HPDE6-E6E7 (cell line): ENCODE data around the gene DPM3.
"Not testable (repeated sequence)": the region's sequence is repeated elsewhere in the genome, so short reads cannot be mapped to it uniquely, and the experiment has no call there.

ENCODE experiments used
- DNase-seq: peaks from one replicate; pipeline ENCODE4 v3.0.0; 2011; ENCODE audit warnings: missing footprints; ENCODE audit errors: extremely low spot score

DPM3 gene

DNA sequence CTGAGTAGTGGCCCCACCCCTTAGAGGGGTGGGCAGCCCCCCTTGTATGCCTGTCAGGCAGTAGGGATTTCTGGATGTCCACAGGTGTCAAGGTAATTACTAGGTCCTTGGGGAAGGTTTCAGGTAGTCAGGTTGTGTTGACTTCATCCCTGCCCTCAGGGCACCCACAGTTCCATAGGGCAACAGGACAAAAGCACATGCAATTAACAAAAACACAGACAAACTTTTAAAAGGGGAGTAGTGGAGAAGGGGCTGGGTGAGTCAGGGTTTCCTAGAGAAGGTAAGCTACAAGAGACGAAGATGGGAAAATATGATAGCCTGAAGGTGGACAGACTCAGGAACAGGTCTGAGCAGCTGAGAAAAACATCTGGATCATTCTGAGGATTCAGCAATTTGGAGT lies 18.7 kb upstream of the DPM3 start:
- no peak for DNase-seq

DNA sequence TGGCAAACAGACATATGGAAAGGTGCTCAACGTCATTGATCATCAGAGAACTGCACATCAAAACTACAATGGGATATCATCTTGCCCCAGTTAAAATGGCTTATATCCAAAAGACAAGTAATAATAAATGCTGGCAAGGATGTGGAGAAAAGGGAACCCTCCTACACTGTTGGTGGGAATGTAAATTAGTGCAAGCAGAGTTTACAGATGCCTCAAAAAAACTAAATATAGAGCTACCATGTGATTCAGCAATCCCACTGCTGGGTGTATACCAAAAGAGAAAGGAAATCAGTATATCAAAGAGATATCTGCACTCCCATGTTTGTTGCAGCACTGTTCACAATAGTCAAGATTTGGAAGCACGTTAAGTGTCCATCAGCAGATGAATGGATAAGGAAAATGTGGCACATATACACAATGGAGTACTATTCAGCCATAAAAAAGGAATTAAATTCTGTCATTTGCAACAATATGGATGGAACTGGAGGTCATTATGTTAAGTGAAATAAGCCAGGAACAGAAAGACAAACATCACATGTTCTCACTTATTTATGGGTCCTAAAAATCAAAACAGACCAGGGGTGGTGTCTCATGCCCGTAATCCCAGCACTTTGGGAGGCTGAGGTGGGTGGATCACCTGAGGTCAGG lies 15.8 kb upstream of the DPM3 start:
- not testable (repeated sequence) for DNase-seq

DNA sequence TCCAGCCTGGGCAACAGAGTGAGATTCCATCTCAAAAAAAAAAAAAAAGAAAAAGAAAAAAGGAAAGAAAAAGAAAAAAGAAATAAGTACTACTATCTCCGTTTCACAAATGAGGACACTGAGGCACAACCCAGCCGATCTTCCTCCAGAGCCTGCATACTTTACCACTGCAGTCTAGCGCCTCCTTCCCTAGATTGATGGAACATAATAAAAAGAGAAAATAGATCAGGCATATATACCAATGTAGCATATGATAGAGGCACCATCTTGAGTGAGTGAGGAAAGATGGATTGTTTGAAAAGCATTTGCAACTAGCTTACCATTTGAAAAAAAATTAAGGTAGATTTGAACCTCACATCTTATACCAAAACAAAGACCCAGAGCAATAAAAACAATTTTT lies 5.2 kb upstream of the DPM3 start:
- DNase-seq: no peak

DNA sequence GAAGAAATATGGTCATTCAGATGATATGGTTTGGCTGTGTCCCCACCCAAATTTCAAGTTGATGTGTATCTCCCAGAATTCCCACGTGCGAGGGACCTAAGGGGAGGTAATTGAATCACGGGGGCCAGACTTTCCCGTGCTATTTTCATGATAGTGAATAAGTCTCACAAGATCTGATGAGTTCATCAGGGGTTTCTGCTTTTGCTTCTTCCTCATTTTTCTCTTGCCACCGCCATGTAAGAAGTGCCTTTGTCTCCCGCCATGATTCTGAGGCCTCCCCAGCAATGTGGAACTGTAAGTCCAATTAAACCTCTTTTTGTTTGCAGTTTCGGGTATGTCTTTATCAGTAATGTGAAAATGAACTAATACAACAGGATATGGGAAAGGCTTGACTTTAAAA lies 1.4 kb upstream of the DPM3 start:
- no peak for DNase-seq

DNA sequence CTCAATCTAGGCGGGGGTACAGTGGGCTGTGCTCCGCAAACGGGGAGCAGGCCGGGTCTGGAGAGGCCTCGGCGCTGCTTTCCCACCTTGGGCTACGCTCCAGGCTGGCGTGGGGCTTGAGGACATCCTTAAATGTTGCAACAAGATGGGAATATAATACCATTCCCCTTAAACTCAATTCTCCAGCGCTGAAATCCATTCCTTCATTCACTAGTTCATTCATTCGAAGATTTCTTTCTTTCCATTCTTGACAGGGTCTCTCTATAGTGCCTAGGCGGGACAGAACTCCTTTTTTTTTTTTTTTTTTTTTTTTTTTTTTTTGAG lies 261 bp upstream of the DPM3 start:
- no peak for DNase-seq

DNA sequence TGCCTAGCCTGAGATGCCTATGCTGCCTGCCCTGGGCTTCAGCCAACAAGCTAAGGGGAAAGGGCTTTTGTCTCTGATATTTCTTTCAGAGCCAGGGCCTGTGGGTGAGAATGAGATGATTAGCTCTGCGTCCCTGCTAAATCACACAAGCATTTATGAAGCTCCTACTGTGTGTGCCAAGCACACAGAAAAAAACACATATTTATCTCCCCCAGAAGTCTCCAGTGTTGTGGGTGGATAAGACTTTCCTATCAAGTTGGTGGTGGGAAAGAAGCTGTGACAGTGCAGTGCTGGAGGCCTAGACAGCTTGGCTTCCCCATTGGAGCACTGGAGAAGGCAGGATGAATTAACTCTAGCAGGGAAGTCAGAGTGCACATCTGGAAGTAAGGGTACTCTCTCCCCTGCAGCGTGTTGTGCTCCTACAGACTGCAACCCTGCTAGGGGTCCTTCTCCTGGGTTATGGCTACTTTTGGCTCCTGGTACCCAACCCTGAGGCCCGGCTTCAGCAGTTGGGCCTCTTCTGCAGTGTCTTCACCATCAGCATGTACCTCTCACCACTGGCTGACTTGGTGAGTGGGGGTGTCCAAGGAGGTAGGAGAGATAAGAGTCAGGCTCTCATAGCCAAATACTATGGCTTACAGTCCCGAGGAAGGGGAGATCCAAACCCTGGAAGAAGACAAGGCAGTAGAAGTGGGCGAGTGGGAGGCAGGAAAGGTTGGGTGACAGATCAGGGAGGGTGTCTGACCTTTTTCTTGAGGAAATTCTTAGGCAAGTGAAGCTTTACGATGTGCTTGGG lies 3.0 kb downstream of the DPM3 start:
- no peak for DNase-seq

DNA sequence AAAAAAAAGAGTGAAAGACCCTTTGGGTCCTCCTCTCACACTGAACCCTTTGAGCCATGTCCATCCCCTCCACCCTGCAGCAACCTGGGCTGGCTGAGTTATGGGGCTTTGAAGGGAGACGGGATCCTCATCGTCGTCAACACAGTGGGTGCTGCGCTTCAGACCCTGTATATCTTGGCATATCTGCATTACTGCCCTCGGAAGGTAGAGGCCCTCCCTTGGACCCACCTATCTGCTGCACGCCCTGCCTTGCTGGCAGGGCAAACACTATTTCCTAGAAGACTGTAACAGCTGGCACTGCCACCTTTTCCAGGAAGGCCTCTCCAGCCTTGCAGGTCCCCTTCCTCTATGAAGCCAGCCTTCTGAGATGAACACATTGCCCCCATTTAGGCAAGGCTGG lies 3.6 kb downstream of the DPM3 start:
- no peak for DNase-seq

DNA sequence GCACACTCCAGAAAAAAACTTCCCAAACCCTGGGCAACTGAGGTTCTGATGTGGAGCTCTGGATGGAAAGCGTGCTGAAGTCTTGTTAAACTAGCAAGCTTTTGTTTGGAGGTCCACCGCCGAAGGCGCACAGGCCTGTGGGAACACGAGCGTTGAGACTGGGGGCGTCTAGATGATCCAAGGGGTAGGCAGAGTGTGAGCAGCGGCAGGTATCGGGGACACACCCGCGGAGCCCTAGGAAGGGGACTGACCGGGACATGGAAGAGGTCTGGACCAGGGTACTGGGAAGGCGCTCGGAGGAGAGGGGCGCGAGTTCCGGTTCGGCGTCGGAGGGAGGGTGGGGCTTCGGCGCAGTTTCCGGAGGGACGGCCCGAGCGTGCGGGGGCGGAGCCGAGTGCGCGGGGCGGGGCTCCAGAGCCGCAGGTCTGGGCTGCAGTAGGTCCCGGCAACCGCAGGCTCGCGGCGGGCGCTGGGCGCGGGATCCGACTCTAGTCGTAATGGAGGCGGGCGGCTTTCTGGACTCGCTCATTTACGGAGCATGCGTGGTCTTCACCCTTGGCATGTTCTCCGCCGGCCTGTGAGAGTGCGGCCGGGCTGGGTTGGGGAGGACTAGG lies 4.8 kb downstream of the DPM3 start, which contains the start of gene SLC50A1:
Gene SLC50A1, plus strand, starts transcription at position 438 of the 614 bp plus-strand sequence. Its CDS starts 60 bp downstream, at position 498.
- peak; percentile 82 for DNase-seq

DNA sequence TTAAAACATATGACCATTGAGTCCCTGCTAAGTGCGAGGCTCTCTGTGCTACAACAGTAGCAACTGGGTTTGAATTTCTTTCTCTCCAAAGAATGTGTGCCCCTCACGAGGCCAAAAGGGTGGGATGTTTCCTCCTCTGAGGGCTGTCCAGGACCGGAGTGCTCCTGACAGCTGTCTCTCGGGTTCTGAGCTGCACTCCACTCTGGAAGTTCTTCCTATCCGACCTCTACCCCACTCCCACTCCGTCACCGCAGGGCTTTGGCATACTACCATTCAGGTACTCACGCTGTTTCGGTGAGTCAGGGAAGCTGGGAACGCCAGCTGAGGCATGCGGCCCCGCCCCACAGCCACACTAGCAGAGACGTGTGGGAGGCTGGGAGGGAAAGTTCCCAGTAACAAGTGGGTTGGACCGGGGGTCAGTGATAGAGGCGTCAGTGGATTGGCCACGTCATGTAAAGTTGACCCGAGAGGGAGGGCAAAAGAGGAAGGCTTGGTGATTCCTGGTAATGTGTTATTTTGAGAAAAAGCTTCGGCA lies 5.4 kb downstream of the DPM3 start:
- peak; percentile 96 for DNase-seq

DNA sequence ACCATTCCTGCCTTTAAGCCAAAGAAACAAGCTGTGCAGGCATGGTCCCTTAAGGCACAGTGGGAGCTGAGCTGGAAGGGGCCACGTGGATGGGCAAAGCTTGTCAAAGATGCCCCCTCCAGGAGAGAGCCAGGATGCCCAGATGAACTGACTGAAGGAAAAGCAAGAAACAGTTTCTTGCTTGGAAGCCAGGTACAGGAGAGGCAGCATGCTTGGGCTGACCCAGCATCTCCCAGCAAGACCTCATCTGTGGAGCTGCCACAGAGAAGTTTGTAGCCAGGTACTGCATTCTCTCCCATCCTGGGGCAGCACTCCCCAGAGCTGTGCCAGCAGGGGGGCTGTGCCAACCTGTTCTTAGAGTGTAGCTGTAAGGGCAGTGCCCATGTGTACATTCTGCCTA lies 6.0 kb downstream of the DPM3 start:
- no peak for DNase-seq

DNA sequence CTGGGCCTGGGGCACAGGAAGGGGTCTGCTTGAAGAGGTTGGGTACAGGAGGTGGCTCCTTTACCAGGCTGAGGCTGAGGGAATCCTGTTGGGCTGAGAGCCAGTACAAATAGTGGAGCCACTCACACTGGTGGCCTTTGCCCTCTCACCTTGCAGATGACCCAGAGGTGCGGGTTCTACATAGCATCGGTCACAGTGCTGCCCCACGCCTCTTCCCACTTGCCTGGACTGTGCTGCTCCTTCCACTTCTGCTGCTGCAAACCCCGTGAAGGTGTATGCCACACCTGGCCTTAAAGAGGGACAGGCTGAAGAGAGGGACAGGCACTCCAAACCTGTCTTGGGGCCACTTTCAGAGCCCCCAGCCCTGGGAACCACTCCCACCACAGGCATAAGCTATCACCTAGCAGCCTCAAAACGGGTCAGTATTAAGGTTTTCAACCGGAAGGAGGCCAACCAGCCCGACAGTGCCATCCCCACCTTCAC lies 6.5 kb downstream of the DPM3 start:
- no peak for DNase-seq

DNA sequence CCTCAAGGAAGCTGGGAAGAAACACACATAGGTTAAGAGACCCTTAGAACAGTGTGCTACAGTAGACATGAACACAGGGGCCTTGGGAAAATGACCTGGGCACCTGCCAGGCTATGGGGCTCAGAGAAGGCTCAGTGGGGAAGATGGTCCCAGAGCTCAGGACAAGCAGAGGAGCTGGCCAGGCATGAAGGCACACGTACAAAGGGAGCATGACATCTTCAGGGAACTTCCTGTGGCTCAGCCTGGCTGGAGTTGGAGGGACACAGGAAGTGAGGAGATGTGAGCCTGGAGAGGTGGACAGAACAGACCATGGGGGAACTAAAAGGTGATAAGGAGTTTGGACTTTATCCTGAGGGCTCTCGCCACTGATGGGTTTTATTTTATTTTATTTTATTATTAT lies 8.5 kb downstream of the DPM3 start:
- no peak for DNase-seq

DNA sequence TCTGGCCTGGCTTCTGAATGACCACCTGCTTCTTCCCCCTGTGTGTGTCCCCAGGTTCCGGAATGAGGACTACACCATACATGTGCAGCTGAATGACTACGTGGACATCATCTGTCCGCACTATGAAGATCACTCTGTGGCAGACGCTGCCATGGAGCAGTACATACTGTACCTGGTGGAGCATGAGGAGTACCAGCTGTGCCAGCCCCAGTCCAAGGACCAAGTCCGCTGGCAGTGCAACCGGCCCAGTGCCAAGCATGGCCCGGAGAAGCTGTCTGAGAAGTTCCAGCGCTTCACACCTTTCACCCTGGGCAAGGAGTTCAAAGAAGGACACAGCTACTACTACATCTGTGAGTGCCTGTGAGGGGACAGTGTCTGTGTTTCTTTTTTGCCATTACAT lies 9.0 kb downstream of the DPM3 start:
- no peak for DNase-seq

DNA sequence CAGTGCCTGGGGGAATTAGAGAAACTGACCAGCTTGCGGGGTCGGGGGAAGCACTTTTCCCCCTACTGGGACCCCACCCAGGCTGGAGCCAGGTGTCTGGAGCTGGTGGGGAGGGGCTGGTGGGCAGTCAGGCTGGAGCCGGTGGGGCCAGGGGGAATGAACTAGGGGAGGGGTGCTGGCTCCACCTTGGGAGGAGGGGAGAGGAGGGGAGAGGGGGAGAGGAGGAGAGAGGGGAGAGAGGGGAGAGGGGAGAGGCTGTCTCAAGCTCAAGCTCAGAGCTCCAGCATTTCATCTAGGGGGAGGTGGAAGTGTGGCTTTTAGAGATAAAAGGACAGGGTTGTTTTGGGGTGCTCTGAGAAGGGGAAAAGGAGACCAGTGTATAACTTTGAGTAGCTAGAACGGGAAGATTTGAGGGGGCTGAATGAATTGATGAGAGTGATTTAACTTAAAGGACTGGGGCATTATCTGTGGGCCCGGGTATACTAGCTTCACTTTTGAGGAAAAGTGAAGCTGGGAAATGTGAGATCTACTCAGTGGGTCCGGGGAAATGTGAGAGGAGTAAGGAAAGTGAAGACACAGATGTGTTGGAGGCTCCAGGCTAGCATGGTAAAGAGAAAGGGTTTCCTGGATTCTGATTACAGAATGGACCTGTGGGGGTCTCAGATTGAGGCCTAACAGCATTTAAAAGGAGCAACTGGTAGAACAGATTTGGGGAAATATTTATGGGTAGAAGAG lies 9.9 kb downstream of the DPM3 start:
- DNase-seq: no peak

DNA sequence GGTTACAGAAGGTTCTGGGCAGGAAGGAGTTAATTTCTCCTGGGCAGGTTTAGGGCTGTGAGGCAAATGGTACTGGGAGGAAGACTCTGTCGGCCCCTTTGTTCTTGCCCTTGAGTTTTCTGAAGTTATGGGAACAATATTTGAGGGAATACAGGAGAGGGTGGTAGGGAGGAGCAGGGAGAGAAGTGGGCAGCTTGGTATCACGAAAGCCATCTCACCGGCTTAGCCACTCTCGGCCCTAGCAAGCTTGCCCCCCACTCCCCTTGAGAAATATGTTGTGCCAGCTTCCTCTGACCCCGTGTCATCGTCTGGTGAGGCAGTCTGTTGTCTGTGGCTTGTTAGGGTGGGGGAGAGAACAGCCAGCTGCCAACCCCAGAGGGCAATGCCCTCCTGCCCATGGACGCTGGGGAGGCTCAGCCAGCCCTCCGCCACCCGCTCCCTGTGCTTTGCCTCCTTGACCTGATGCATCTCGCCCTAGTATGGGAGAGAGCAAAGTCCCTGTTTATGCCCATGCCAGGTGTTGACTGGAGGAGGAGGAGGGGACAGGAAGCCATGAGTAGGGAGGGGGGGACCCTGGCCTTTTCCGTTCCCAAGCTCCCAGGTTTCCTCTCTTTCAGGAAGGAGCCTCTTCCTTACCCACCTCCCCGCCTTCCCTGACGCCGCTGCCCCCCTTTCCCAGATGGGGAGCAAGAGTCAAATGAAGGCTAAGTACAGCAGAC lies 11.4 kb downstream of the DPM3 start:
- no peak for DNase-seq

DNA sequence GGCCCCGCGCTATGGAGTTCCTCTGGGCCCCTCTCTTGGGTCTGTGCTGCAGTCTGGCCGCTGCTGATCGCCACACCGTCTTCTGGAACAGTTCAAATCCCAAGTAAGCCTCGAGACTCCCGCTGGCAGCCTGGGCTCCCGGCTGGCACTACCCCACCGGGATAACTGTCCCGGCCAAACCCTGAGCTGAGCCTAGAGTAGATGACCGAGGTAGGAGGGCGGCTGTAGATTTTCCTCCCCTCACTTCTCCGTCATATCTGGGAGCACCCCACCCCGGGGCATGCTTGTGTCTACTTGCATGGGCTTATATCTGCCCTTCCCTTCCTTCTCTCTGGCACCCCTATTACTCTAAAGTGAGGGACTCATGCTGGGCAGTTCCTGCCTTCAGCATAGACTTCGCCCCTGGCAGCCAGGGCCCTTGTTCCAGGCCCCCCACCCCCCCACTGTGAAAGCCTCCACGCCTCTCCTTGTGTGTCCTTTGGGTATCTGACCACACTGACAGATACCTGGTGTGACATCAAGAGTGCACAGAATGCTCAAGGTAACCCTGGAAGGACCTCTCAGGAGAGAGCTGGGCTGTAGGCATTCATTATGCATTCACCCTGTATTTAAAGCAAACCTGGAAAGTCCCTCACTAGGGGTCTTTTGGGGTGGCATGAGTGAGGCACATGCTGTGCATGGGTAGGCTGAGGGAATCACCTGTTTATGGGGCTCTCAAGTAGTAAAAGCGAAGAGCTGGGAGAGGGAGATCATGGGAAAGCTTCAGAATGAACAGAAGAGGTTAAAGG lies 12.2 kb downstream of the DPM3 start:
- DNase-seq: no peak

DNA sequence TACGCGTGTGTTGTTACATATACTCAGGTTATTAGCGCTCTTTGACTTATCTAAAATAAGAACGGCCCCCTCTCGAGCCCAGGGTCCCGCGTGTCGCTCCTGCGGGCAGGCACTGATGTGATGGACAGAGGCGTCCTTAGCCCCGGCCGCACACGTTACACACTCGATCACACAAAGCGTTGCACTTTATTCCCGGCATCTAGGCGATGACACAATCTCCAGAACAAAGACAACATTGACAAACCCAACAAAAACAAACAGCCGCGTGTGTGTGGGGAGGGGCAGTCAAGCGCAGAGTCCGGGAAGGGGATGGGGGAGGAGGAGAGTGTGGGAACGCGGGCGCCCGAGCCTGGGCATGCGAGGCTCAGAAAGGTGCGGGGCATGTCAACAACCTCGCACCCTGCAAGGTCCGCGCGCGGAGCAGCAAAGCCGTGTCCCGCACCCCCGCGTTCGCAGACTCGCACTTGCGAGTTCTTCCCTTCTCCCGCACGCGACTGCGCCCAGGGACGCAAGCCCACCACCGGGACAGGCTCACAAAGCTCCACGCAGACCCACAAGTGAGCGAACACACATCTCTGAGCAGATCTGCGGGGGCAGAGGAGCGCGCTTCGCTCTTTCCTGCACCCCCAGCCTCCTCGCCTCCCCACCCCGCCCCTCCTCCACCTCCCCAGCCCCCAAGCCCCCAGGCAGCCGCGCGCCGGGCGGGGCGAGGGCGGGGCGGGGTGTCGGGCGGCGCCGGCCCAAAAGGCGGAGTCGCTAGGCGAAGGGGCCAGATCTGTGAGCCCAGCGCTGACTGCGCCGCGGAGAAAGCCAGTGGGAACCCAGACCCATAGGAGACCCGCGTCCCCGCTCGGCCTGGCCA lies 13.0 kb downstream of the DPM3 start, which contains the start of gene EFNA1:
Gene EFNA1, plus strand, starts transcription at position 772 of the 862 bp plus-strand sequence. CDS start 102 bp downstream, outside the sequence.
- DNase-seq: no peak

DNA sequence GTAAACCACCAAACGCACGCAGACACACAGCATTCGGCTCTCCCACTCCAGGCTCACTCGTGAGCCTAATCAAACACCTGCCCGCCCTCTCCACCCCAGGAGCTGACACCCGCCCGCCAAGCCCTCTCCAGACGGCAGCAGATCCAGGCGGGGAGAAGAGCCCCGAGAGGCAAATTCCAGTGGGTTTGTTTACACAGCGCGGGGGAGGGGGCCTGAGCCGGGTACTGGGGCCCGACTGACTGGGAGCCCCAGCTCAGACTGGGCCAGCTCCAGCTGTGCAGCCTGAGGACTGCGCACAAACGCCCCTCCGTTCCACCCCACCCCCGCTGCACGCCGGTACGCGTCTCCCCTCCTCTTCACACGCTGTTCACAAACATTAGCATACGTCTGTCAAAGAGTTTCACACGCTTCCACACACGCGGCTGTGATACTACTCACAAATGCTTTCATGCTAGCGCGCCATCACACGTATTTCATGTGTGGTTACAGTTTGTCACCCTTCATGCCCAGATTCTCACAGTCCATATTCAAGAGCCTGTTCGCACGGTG lies 13.7 kb downstream of the DPM3 start:
- DNase-seq: no peak

DNA sequence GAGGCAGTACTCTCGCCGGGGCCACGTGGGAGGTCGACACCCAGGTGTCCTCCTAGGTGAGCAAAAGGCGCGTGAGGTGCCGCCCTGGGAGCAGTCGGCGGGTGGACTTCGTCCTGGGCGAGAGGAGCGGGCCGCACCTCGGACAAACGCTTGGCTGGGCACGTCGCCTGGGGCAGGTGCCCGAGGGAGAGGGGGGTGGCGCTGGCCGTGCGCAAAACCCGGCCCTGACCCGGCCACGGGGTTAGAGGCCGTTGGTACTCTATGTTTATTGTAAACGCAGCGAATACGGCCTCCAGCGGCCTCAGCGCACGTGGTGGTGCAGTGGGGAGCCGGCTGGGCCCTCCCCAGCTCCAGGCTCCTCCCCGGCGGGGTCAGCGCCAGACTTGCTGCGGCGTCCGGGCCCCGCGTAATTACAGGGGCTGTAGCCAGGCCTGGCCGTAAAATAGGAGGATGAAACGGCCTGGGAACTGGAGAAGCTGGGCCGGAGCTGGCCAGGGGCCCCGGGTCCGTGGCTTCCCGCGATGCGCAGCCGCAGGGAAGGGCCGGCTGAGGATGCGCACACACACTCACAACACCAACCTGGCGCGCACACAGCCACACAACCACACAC lies 14.3 kb downstream of the DPM3 start:
- DNase-seq: no peak
